HuH-7.5 (cell line): ENCODE data around the gene TRIM25.

Experiments
- DNase-seq: peaks from one replicate; pipeline ENCODE4 v3.0.0; 2011; ENCODE audit warnings: low spot score

The TRIM25 gene

DNA sequence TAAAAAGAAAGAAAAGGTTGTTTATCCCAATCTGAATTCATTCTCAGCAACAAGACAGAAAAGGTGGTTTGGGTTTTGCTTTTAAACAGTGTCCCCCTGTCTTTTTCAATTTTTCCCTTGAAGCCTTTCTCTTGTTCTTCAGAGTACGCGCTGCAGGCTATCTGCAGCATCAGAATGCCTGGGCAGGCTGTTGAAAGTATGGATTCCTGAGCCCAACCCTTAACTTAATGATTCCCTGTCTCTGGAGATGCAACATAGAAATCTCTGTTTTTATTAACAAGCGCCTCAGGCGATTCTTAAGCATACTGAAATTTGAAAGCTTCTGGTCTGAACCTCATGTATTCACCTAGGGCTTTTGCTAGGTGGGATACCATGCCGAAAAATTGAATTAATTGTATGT lies 47.8 kb downstream of the TRIM25 start:
- no peak for DNase-seq

DNA sequence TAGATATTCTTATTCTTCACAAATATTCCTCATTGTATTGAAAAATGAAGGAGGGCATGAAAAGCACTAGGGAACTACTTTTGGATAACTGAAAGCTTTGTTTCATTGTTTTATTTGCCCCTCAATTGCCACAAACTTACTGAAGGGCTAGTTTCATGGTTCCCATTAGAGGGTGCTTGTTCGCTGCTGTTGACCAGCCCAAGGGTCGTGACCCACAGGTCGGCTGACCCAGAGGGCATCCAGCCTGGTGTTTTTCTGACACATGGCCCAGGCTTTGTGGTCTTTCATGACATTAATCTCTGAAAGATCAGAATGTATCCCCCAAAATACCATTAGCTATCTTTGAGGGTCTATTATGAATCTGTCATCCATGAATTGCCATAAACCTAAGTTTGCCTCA lies 49.9 kb downstream of the TRIM25 start:
- DNase-seq: no peak

DNA sequence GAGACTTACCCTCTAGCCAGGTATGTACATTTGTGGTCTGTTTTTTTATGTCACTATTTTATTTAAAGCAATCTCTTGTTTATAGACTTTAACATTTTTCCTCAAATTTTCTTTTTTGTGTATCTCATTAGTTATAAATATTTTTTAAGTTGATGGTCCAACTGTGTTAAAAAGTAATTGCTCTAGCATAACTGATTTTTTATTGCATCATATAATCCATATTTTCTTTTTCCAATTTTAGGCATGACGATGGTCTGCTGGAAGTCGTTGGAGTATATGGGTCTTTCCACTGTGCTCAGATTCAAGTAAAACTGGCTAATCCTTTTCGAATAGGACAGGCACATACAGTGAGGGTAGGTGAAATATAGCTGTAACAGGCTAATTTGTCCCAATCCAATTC lies 52.0 kb downstream of the TRIM25 start:
- DNase-seq: no peak

DNA sequence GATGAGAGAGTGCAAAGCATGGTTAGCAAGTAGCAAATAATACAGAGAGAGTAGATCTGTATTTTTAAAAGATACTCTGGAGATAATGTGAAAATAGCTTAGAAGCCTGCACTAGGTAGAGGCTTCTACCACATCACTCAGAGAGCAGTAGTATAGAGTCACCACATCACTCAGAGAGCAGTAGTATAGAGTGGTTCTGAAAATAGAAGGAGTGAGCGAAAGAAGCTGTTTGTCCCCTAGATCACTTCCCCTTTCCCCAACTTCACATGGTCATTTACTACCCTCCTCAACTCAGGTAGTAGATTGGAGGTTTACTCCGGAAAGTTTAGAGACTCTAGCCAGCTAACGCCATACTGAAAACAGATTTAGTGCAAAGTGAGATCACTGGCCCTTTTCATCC lies 62.8 kb downstream of the TRIM25 start:
- DNase-seq: no peak

DNA sequence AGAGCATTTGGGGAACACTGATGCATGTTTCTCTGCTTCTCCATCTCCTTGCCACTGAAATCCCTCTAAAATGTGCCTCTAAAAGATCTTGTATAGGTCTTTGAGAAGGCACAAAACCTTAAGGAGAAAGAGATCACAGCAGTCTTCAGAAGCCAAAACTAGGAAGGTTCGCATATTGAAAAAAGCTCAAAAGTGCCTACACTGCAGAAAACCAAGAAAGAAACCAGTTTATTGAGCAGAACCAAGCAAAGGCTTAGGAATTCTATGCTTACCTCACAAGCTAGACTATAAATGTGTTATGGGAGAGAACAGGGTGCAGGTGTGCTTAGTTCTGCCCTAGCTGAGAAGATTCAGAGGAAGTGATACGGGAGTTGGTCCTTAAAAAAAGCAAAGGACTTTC lies 63.3 kb downstream of the TRIM25 start:
- DNase-seq: no peak

DNA sequence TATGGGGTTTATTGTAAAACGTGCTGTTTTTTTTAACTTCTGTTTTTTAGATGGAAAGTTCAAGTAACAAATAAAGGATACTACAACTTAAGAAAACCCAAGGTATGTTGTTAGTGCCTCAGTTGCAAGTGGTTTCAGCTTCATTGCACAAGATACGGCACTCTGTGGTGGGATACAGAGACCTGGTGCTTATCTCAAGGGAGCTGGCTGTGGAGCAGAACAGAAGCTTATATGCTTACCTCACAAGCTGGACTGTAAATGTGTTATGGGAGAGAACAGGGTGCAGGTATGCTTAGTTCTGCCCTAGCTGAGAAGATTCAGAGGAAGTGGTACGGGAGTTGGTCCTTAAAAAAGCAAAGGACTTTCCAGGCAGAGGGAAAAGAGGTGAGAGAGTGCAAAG lies 64.7 kb downstream of the TRIM25 start:
- no peak for DNase-seq

DNA sequence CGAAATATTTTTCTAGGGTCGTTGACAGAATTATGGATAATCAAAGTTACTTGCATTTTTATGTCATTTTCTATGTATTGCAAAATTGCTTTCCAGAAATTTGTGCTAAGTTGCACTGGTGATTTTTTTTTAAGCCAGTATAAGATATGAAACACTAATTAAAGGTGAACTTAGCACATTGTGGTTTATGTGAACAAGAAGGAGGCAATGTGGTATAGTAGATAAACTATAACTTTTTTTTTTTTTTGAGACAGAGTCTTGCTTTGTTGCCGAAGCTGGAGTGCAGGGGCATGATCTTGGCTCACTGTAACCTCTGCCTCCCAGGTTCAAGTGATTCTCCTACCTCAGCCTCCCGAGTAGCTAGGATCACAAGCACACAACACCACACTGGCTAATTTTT lies 66.7 kb downstream of the TRIM25 start:
- DNase-seq: no peak

DNA sequence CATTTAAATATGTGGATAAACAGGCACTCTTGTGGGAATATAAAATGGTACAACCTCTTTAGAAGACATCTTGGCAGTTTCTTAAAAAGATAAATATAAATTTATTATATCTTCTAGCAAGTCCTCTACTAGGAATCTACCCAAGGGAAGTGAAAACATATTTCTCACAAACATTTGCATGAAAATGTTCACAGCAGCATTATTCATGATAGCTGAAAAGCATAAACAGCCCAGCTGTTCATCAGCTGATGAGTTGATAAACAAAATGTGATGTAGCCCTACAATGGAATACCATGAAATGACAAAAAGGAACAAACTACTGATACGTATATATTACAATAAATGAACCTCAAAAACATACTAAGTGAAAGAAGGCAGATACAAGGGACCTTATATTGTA lies 67.9 kb downstream of the TRIM25 start:
- no peak for DNase-seq

DNA sequence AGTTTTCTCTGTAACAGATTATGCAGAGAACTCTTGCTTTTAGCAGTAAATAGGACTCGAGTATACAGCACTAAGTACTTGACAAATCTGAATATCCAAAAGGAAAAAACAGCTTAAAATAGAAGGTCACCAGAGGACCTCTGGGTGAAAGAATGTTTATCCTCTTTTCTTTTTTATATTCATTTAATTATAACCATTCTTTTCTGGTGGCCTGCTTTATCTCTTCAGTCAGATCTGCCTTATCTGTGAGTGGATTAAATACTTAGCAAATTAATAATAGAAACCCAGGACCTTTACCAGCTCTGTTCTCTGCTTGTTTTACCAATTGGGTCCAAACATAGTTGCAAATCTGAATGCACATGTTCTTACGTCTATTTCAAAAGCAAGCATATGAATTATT lies 71.3 kb downstream of the TRIM25 start:
- DNase-seq: no peak

DNA sequence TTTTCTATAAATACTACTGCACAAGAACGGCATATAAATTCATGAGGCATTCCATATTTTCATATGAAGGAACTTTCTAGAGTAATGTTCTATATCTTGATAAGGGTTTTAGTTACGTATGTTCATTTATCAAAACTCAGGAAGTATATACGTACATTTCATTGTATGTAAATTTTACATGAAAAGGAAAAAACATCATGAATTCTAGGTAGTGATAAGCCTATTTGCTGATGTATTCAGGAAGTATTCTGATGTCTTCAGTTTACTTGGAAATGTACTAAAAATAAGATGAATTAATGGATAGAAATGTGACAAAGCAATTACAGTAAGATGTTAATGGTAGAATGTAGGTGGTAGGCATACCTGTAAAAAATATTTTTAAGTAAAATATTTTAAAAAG lies 75.2 kb downstream of the TRIM25 start:
- DNase-seq: no peak
